GM12874 (cell line): ENCODE data around the gene SLC12A3.

Experiments
- TF ChIP-seq, protein P1 (sequence below): IDR thresholded peaks from 2 replicates; pipeline ENCODE4 v1.5.1; 2011; ENCODE audit warnings: low read depth, mild to moderate bottlenecking, control low read depth, low read length, moderate library complexity; ENCODE audit not compliant: insufficient read depth

SLC12A3 gene

DNA sequence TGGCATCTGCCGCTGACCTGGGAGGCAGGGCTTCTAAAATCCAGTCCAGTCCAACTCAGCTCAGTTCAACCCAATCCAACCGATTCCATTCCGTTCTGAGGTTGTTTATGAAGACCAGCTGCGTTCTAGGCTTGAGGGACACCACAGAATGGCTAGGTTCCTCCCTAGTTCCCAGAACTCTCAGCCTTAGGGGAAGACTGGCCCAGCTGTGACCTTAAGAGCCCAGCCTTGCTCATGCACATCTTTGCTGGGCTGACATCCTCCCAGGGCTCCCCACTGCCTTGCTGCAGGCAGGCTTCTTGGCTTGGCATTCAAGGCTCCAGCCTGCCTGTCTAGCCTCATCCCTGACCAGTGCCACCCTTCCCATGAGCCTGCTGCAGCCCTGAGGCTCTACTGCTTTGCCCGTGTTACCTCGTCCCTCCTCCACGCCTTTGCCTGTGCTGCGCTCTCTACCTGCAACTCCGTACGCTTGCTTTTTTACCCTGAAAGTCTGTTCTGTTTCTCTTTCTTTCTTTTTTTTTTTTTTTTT lies 7.9 kb downstream of the SLC12A3 start:
- TF ChIP-seq, protein P1, sequence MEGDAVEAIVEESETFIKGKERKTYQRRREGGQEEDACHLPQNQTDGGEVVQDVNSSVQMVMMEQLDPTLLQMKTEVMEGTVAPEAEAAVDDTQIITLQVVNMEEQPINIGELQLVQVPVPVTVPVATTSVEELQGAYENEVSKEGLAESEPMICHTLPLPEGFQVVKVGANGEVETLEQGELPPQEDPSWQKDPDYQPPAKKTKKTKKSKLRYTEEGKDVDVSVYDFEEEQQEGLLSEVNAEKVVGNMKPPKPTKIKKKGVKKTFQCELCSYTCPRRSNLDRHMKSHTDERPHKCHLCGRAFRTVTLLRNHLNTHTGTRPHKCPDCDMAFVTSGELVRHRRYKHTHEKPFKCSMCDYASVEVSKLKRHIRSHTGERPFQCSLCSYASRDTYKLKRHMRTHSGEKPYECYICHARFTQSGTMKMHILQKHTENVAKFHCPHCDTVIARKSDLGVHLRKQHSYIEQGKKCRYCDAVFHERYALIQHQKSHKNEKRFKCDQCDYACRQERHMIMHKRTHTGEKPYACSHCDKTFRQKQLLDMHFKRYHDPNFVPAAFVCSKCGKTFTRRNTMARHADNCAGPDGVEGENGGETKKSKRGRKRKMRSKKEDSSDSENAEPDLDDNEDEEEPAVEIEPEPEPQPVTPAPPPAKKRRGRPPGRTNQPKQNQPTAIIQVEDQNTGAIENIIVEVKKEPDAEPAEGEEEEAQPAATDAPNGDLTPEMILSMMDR = no peak

DNA sequence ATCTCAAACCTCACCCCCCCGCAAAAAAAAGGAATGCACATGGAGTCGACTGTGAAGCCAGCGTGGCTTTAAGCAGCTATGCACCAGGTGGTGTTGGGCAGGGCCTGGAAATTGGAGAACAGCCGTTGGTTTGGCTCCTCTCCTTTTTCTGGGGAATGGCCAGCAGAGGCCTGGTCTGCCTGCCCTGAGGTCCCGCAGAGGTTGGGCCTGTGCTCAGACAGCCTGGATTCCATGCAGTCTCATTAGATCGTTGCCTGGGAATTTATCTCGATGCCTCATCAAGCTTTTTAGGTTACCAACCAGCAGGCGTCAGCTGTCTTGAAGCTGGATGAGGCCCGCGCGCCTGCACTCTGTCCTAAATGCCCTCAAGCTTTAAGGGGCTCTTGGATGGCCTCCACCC lies 9.8 kb downstream of the SLC12A3 start:
- TF ChIP-seq, protein P1 = no peak

DNA sequence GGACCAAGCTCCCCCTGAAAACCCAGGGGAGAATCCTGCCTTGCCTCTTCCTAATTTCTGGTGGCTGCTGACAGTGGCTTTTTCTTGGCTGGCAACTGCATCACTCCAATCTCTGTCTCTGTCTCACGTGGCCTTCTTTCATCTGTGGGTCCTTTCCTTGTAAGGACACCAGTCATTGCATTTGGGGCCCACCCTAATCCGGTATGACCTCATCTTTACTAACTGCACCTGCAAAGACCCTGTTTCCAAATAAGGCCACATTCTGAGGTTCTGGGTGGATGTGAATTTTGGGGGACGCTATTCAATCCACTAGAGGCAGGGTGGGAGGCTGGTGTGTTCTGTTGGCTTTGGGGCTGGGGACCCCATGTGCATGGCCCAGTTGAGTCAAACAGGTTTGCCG lies 11.0 kb downstream of the SLC12A3 start:
- TF ChIP-seq, protein P1 = no peak

DNA sequence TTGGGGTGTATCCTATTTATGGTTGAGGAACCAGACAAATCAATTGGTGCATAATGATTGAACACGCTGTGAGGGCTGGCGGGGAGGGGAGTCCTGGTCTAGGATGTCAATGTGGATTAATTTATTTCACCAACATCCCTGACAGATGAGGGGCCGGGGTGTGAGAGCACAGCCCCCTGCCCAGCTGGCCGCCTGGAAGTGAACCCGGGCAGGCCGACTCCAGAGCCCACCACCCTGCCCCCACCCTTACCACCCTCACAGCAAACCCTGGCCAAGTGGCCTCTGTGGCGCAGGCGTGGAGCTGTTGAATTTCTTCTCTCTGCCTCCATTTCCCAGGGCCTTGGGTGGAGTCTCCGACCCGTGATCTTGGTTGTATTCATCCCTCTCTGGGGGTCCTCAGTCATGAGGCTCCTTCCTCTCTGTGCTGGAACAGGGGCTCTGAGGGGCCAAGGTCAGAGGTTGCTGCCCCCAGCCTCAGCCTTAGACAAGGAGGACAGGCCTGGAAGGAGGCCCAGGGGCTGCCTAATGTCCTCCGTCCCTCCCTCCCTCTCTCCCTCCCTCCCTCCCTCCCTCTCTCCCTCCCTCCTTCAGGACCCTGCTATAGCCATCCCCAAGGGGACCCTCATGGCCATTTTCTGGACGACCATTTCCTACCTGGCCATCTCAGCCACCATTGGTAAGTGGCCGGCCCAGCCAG lies 12.6 kb downstream of the SLC12A3 start:
- TF ChIP-seq, protein P1 = no peak

DNA sequence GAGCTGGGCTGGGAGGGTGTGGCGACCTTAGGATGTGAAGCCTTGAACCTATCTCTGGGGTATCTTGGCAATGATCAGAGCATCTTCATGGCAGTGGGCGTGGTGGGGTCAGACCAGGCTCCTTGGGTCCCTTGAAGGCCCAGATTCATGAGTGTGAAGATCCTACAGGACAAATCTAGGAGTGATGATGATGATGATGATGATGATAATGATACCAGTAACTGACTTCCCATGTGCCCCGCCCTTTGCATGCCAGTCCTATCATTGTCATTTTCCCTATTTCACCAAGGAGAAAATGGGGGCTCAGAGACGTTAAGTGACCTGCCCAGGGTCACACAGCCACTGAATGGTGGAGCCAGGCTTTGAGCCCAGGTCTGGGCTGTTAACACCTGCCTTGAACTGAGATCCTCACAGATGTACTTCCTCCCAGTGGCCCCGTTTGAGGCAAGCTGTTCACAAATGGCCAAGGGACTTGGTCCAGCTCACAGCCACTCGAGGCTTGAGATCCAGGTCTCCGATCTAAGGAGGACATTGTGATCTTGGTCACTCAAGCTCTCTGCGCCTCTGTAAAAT lies 13.4 kb downstream of the SLC12A3 start:
- TF ChIP-seq, protein P1 = no peak

DNA sequence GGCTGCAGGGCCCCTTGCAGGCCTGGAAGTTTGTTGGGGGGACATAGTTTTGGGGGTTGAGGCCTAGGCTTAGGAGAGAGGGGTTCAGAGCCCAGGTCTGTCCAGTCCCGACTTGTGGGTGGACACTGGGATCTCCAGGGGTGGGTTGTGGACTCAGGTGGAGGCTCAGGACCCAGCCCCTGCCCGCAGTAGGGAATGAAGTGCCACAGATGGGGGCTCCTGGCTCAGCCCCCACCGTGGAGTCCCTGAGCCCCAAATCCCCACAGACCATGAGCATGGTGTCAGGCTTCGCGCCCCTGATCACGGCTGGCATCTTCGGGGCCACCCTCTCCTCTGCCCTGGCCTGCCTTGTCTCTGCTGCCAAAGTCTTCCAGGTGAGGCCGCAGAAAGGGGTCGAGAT lies 14.3 kb downstream of the SLC12A3 start:
- TF ChIP-seq, protein P1 = no peak

DNA sequence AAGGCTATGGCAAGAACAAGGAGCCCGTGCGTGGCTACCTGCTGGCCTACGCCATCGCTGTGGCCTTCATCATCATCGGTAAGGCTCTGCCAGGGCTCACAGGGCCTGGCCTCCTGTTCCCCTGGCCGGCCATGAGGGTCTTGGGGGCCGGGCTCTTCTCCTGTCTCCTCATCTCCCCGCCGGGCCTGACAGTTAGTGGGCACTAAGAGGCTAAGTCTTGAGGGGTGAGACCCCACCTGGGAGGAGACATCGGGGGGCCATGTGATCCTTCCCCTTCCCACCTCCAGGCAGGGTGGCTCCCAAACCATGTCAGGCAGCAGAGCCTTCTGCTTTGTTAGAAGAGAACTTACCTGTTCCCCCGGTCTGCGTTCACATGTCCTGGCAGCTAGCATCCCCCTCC lies 15.2 kb downstream of the SLC12A3 start:
- TF ChIP-seq, protein P1 = no peak
